IPS DF 6.9 (cell line): Measurements from ENCODE around the gene HOMER1.

Experiments
- DNase-seq: peaks from one replicate; pipeline ENCODE4 v3.0.0-alpha.2; 2013; ENCODE audit warnings: low read depth, low spot score
- H3K27ac ChIP-seq: one replicate; pipeline ENCODE4 v1.5.1; 2013; ENCODE audit warnings: low read length, control low read depth
- H3K27me3 ChIP-seq: 2 replicates; pipeline ENCODE4 v1.6.1; 2013; ENCODE audit warnings: mild to moderate bottlenecking, low read length; ENCODE audit not compliant: control insufficient read depth, insufficient read depth
- H3K36me3 ChIP-seq: 2 replicates; pipeline ENCODE4 v1.6.1; 2013; ENCODE audit warnings: low read length; ENCODE audit not compliant: control insufficient read depth, insufficient read depth
- H3K4me1 ChIP-seq: 2 replicates; pipeline ENCODE4 v1.6.1; 2013; ENCODE audit warnings: low read length; ENCODE audit not compliant: control insufficient read depth, insufficient read depth
- H3K4me3 ChIP-seq: 2 replicates; pipeline ENCODE4 v1.5.1; 2013; ENCODE audit warnings: mild to moderate bottlenecking, low read length
- H3K9me3 ChIP-seq: 2 replicates; pipeline ENCODE4 v1.6.1; 2013; ENCODE audit warnings: low read length, inconsistent platforms; ENCODE audit not compliant: control insufficient read depth, insufficient read depth
- WGBS: extraction: QIAGEN DNeasy Blood & Tissue Kit; methylation state at CpG from one replicate; pipeline ENCODE4 v1.1.7; 2013; ENCODE audit warnings: mixed read lengths, missing lambda C conversion rate; ENCODE audit not compliant: insufficient read length, insufficient coverage; 5-methylcytosine and 5-hydroxymethylcytosine counted together

The HOMER1 gene

DNA sequence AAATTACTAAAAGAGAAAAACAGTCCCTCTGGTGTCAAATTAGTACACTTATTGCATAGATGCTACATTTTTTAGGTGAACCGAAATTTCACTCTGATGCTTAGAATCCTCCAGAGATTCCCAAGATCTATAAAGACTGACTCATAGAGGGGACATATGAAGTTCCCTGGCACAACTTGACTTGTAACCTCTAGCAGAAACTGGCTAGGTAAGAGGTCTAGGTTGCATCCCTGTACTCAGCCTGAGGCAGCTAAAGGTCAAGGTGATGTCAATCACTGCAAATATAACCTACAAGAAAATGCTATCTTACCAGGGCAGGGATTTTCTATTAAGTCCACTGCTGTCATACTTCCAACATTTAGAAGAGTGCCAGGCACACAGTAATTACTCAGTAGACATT, 24.2 kb downstream of the HOMER1 start:
- WGBS, result no CpG with 5 or more reads among the region's 1 CpG

DNA sequence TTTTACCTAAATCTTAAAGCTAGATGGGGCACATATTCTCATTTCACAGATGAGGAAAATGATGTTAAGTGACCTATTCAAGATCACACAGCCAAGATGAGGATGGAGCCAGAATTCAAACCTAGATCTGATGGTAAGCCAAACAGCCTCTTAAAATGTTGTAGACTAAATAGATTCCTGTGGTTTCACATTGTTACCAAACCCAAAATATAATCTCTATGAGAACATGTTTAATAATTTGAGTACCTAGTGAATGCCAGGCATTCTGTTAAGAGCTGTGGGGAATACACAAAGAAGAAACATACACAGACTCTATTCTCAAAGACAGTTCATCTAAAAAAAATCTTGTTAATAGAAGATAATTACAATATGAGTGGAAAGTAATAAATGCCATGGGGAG, 25.2 kb downstream of the HOMER1 start:
- Histone ChIP-seq H3K4me3 (no peak overlapping the region), H3K9me3 (no peaks in the 10 kb centered on the region), H3K4me1 (no peaks in the 10 kb centered on the region), H3K27me3 (no peaks in the 10 kb centered on the region), H3K36me3 (no peaks in the 10 kb centered on the region), H3K27ac (no peak overlapping the region)
- DNase-seq, result no peak

More for the DNA sequence above, 24.2 kb downstream of the HOMER1 start:
- no peak for DNase-seq
- H3K27ac ChIP-seq, result no peak overlapping the region
- H3K9me3 ChIP-seq, result no peaks in the 10 kb centered on the region
- no peaks in the 10 kb centered on the region for H3K27me3 ChIP-seq
- H3K36me3 ChIP-seq, result no peaks in the 10 kb centered on the region
- H3K4me3 ChIP-seq, result no peak overlapping the region
- H3K4me1 ChIP-seq, result no peaks in the 10 kb centered on the region

DNA sequence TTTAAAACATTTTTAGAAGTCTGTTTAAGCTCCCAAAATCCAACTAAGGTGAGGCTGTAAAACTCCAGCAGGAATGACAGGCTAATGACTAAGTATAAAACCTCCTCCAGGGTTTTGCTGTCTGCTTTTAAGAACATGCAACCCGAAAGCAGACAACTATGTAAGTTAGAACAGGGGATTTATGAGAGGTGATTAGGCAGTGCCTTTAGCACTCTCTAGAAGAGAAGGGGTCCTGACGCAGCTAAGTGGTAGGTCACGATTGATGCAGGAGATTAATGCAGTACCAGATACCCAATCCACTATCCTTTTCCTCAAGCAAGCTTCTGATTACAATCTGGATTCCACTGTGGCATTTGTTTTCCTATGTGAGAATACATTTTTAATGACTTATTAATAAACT, 25.9 kb downstream of the HOMER1 start:
- Histone ChIP-seq H3K9me3 (no peaks in the 10 kb centered on the region), H3K27me3 (no peaks in the 10 kb centered on the region), H3K4me3 (no peak overlapping the region), H3K27ac (no peak overlapping the region), H3K4me1 (no peaks in the 10 kb centered on the region), H3K36me3 (no peaks in the 10 kb centered on the region)
- no CpG with 5 or more reads among the region's 3 CpGs for WGBS
- no peak for DNase-seq

DNA sequence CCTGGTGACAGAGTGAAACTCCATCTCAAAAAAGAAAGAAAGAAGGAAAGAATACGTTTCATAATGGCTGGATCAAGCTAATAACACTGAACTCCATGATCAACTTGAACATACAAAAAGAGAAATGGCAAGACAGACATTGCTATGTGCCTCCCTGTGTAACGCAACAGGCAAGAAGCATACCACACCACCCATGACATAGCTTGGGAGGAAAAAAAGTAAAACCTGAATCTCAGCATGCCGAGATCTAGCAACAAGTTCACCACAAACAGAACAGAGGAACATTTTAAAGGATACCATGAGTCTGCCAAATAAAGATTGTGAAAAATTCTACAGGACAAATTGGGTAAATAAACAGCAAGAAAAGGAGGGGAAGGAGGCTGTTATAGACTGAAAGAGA, 26.7 kb downstream of the HOMER1 start:
- H3K9me3 ChIP-seq, result no peaks in the 10 kb centered on the region
- no peaks in the 10 kb centered on the region for H3K36me3 ChIP-seq
- H3K27ac ChIP-seq, result no peak overlapping the region
- no peaks in the 10 kb centered on the region for H3K4me1 ChIP-seq
- no peaks in the 10 kb centered on the region for H3K27me3 ChIP-seq
- no CpG with 5 or more reads among the region's 3 CpGs for WGBS
- no peak overlapping the region for H3K4me3 ChIP-seq
- no peak for DNase-seq

DNA sequence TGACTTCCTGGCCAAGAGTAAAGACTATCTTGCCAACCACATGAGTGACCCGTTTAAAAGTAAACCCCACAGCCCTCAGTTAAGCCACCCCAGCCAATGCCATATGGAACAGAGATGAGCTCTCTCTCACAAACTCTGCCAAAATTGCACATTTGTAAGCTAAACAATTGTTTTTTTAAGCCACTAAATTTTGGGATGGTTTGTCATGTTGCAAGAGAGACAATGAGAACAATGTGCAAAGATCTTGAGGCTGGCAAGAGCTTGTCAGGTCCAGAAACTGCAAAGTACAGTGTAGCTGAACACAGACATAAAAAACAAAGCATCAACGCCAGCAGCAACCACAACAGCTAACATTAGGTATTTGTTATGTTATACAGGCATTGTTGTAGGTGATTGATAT, 27.8 kb downstream of the HOMER1 start:
- no peak for DNase-seq
- H3K4me1 ChIP-seq, result no peaks in the 10 kb centered on the region
- no peaks in the 10 kb centered on the region for H3K27me3 ChIP-seq
- no peaks in the 10 kb centered on the region for H3K36me3 ChIP-seq
- no peaks in the 10 kb centered on the region for H3K9me3 ChIP-seq
- H3K4me3 ChIP-seq, result no peak overlapping the region
- H3K27ac ChIP-seq, result no peak overlapping the region
- WGBS, result no CpG with 5 or more reads among the region's 2 CpGs

DNA sequence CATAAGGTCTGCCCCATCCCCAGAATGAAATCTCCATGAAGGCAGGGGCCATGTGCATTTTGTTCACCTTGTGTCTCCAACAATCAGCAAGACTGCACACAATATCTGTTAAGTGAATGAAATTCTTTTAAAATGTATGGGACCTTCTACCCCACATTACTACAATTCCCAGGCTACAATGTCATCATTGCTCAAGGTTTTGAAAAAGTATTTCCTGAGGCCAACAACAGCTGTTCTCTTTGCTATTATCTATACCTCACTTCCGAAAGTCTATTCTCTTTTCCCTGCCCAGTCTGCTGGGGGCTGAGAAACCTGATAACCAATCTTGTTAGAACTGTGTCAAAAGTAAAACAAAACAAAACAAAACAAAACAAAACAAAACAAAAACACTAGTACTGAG, 29.2 kb downstream of the HOMER1 start:
- H3K27me3 ChIP-seq, result no peaks in the 10 kb centered on the region
- H3K4me1 ChIP-seq, result no peaks in the 10 kb centered on the region; the same call in 1 of the 2 replicates
- H3K4me3 ChIP-seq, result no peak overlapping the region
- no peaks in the 10 kb centered on the region for H3K9me3 ChIP-seq
- WGBS, result no CpG with 5 or more reads among the region's 1 CpG
- no peaks in the 10 kb centered on the region for H3K36me3 ChIP-seq
- DNase-seq, result no peak
- no peak overlapping the region for H3K27ac ChIP-seq

DNA sequence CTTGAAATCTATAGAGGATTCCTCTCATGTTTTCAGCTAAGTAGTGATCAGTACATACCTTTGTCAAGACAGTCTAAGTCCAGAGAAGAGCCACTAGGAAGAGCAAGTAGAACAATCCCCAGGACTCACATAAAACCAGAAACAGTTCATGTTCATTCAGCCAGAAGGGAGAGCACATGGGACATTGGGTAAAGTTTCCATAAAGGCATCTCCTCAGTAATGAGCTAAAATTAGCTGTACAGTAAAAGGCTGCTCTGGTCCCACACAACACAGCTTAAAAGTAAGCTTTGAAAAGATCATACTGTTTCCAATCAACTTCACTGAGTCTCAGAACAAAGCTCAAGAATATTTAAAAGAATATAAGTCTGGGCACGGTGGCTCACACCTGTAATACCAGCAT, 32.4 kb downstream of the HOMER1 start:
- DNase-seq, result no peak
- H3K4me1 ChIP-seq, result no peaks in the 10 kb centered on the region; the same call in 1 of the 2 replicates
- H3K4me3 ChIP-seq, result no peak overlapping the region
- H3K27ac ChIP-seq, result no peak overlapping the region
- no peaks in the 10 kb centered on the region for H3K27me3 ChIP-seq
- no peaks in the 10 kb centered on the region for H3K9me3 ChIP-seq
- no CpG with 5 or more reads among the region's 1 CpG for WGBS
- no peaks in the 10 kb centered on the region for H3K36me3 ChIP-seq

DNA sequence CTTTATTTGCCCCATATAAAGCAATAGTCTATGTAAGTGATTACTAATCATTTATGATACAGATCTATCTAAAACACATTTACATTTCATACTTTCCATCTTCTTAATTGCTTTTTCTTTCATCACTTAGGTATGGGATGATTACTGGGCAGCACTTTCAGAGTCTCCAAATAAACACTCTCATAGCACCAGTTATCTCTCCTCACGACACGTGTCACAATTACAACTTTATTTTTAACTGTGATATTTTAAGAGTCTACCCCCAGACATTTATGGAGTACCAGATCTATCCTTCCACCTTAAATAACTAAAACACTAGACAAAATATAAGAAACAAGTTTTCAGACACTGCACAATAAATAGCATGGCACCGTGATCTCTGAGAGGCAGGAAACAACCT, 32.9 kb downstream of the HOMER1 start:
- no peak overlapping the region for H3K27ac ChIP-seq

DNA sequence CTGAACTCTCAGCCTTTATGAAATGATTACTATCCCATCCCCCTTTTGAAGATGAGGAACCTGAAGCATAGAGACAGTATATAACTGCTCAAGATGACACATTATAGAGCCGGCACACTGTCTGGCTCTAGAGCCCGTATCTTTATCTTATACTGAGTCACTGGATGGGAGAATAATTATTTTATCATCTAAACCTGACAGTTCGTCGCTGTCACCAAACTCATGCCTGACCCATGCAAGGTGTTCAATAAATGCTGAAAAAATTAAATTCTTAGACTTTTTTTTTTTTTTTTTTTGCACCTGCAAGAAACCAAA, 38.8 kb downstream of the HOMER1 start:
- H3K27me3 ChIP-seq, result no peaks in the 10 kb centered on the region
- H3K36me3 ChIP-seq, result no peaks in the 10 kb centered on the region
- no CpG with 5 or more reads among the region's 4 CpGs for WGBS
- H3K27ac ChIP-seq, result no peak overlapping the region
- peaks cover 2% of the 10 kb centered on the region; the same call in 1 of the 2 replicates for H3K4me1 ChIP-seq
- no peaks in the 10 kb centered on the region for H3K9me3 ChIP-seq
- H3K4me3 ChIP-seq, result no peak overlapping the region
- no peak for DNase-seq

More for the DNA sequence above, 32.9 kb downstream of the HOMER1 start:
- Histone ChIP-seq H3K4me1 (no peaks in the 10 kb centered on the region; the same call in 1 of the 2 replicates), H3K36me3 (no peaks in the 10 kb centered on the region), H3K4me3 (no peak overlapping the region), H3K9me3 (no peaks in the 10 kb centered on the region), H3K27me3 (no peaks in the 10 kb centered on the region)
- no CpG with 5 or more reads among the region's 3 CpGs for WGBS
- DNase-seq, result no peak

DNA sequence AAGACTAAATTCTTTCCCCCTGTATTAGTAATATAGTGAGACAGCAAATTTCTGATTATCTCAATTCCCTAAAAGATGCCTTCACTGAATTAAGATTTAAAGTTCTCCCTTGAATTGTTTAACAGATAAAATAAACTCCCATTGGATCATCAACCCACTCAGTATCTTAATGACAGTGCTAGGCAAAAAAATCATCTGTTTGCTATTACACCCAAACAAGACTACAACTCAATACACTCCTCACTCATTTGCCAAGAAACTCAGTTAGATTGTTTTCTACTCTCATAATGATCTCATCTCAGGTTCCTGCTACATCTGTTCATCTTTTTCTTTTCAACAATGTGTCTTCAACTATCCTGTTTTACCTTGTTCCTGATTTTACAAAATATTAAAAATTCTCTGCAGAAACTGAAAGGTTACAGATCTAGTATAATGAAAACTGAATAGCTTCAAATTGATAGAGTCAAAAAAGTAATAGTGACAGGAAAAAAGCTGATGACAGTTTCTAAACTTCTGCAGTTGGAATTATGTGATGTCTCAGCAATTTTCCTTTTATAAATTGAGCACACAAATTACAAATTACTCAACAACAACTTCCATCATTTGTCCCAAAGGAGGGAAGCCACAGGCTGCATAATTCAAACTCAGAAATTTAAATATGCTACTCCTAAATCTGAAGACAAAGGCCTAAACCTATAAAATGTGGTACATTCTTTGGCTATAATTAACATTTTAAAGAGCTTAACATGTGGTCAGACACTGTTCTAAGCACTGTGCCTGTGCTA, 39.4 kb downstream of the HOMER1 start:
- Histone ChIP-seq H3K27me3 (no peaks in the 10 kb centered on the region), H3K9me3 (no peaks in the 10 kb centered on the region), H3K4me1 (peaks cover 2% of the 10 kb centered on the region; the same call in 1 of the 2 replicates), H3K27ac (no peak overlapping the region), H3K36me3 (no peaks in the 10 kb centered on the region), H3K4me3 (no peak overlapping the region)
- no peak for DNase-seq

DNA sequence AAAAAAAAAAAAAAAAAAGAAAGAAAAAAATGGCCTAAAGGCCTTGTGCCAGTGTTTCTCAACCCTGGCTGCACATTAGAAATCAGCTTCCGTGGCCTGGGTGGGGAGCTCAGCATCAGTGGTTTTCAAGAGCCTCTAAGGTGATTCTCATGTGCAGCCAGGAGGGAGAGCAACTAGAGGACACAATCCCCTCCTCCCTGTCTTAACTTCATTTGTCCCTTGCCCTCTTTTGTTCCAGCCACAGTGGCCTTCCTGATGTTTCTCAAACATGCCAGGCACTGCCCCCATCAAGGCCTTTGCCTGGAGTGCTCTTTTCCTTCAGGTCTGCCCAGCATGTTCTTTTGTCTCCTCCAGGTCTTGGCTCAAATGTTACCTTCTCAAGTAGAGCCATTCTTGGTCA, 42.4 kb downstream of the HOMER1 start:
- no peak overlapping the region for H3K4me3 ChIP-seq
- no peak overlapping the region for H3K27ac ChIP-seq
- H3K36me3 ChIP-seq, result no peaks in the 10 kb centered on the region
- no peak for DNase-seq
- no peaks in the 10 kb centered on the region for H3K9me3 ChIP-seq
- H3K27me3 ChIP-seq, result no peaks in the 10 kb centered on the region
- WGBS, result no CpG with 5 or more reads among the region's 1 CpG
- H3K4me1 ChIP-seq, result peaks cover 2% of the 10 kb centered on the region; the same call in 1 of the 2 replicates
